ENCODE measurements around the gene ZGPAT.
"Not testable (repeated sequence)": the region's sequence is repeated elsewhere in the genome, so short reads cannot be mapped to it uniquely, and the experiment has no call there.

ZGPAT gene

DNA sequence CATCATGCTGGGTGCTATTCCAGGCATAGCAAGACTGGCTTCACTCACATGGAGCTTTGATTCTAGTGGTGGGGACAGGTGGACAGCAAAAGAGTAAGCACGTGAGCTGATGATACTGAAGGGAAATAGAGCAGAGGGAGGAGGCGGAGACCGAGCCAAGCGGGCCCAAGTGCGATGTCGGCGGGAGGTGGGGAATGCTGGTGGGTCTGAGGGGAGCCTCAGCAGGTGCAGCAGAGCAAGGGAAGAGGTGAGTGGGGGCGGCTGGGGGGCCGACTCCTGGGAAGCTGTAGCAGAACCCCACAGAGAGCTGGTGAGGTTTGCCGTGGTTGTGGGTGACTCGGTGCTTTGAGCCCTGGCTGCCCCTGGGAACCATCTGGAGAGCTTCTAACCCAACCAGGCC lies 39.5 kb upstream of the ZGPAT start:
- TF ChIP-seq, protein P1, sequence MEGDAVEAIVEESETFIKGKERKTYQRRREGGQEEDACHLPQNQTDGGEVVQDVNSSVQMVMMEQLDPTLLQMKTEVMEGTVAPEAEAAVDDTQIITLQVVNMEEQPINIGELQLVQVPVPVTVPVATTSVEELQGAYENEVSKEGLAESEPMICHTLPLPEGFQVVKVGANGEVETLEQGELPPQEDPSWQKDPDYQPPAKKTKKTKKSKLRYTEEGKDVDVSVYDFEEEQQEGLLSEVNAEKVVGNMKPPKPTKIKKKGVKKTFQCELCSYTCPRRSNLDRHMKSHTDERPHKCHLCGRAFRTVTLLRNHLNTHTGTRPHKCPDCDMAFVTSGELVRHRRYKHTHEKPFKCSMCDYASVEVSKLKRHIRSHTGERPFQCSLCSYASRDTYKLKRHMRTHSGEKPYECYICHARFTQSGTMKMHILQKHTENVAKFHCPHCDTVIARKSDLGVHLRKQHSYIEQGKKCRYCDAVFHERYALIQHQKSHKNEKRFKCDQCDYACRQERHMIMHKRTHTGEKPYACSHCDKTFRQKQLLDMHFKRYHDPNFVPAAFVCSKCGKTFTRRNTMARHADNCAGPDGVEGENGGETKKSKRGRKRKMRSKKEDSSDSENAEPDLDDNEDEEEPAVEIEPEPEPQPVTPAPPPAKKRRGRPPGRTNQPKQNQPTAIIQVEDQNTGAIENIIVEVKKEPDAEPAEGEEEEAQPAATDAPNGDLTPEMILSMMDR (IDR thresholded peaks at IDR 0.05) = no peak
- no peak for TF ChIP-seq ZFX (IDR thresholded peaks at IDR 0.05; ENCODE audit: borderline replicate concordance)
- no peak overlapping the region for H3K27ac ChIP-seq

DNA sequence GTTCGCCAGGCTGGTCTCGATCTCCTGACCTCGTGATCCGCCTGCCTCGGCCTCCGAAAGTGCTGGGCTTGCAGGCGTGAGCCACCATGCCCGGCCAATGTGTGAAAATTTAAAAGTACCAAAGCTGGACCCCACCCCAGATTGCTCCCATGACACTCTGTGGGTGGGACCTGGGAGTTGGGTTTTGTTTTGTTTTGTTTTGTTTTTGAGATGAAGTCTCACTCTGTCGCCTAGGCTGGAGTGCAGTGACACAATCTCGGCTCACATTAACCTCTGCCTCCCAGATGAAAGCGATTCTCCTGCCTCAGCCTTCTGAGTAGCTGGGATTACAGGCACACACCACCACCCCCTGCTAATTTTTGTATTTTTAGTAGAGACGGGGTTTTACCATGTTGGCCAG lies 36.1 kb upstream of the ZGPAT start:
- H3K27ac ChIP-seq = not testable (repeated sequence)

DNA sequence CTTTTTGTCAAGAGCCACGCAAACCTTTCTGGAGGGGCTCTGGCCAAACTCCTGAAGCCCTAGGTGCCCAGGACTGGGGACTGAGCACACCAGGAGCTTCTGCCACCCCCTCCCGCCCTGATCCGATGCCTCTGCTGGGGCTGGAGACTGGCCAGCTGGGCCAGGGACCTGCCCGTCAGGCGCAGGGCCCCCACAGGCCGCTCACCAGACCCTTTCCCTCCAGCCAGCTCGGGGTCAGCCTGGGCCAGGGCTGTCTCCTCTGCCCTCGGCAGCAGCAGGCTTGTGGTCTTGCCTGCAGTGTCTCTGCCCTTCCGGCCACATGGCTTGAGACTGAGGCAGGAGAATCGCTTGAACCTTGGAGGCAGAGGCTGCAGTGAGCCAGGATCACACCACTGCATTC lies 35.2 kb upstream of the ZGPAT start:
- no peak for TF ChIP-seq ZFX (IDR thresholded peaks at IDR 0.05; ENCODE audit: borderline replicate concordance)
- TF ChIP-seq, protein P1 (IDR thresholded peaks at IDR 0.05) = no peak
- H3K27ac ChIP-seq = no peak overlapping the region

DNA sequence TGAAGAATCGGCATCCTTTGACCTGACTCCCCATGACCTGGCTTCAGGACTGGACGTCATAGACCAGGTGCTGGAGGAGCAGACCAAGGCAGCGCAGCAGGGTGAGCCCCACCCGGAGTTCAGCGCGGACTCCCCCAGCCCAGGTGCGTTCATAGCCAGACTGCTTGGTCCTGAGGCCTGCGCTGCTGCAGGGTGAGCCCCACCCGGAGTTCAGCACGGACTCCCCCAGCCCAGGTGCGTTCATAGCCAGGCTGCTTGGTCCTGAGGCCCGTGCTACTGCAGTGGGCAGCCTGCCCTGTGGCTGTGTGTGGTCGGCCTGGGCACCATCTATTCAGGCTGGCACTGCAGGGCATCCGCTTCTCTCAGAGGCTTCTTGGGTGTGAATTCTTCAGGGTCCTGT lies 33.9 kb upstream of the ZGPAT start:
- no peak overlapping the region for H3K27ac ChIP-seq
- TF ChIP-seq, protein P1 (IDR thresholded peaks at IDR 0.05) = no peak
- no peak for TF ChIP-seq ZFX (IDR thresholded peaks at IDR 0.05; ENCODE audit: borderline replicate concordance)

DNA sequence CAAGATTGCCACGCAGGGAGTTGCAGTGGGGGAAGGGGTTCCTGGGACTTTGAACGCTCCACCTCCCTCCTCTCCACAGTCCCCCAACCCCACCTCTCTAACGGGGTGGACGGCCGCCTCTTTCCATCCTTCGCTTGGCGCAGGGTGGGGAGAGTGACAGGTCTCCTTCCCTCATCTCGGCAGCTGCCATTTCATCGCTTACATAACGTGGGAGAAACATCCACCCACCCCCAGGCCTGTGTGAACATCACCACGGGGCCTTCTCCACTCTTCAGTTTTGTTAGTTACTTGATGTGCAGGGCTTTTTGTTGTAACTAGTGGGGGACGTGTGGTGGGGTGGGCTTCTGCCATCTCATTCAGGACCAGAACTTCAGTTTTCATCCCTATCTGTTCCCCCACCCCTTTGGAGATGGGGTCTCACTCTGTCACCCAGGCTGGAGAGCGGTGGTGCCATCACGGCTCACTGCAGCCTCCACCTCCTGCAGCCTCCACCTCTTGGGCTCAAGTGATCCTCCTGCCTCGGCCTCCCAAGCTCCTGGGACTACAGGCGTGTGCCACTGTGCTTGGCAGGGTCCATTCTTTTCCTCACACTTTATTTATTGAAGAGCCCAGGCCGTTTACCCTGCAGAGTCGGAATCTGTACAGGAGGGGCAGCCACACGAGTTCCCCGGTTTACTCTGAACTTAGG lies 32.0 kb upstream of the ZGPAT start:
- H3K27ac ChIP-seq = no peak overlapping the region
- no peak for TF ChIP-seq ZFX (IDR thresholded peaks at IDR 0.05; ENCODE audit: borderline replicate concordance)
- TF ChIP-seq, protein P1 (IDR thresholded peaks at IDR 0.05) = no peak

DNA sequence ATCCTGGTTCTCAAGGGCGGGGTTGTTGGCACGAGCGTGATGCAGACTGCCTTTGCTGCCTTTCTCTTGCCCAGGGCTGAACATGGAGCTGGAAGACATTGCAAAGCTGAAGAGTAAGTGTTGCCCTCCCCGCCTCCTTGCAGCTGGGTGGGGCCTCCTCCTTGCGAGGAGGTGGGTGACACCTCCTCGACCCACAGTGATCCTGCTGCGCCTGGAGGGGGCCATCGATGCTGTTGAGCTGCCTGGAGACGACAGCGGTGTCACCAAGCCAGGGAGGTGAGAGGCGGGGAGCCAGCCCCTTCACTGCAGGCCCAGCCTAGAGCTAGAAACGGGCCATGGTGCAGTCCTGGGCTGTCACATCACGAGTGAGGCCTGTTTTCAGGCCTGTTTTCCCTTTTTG lies 29.8 kb upstream of the ZGPAT start:
- no peak overlapping the region for H3K27ac ChIP-seq
- TF ChIP-seq, protein P1 (IDR thresholded peaks at IDR 0.05) = no peak
- TF ChIP-seq ZFX (IDR thresholded peaks at IDR 0.05; ENCODE audit: borderline replicate concordance) = no peak

DNA sequence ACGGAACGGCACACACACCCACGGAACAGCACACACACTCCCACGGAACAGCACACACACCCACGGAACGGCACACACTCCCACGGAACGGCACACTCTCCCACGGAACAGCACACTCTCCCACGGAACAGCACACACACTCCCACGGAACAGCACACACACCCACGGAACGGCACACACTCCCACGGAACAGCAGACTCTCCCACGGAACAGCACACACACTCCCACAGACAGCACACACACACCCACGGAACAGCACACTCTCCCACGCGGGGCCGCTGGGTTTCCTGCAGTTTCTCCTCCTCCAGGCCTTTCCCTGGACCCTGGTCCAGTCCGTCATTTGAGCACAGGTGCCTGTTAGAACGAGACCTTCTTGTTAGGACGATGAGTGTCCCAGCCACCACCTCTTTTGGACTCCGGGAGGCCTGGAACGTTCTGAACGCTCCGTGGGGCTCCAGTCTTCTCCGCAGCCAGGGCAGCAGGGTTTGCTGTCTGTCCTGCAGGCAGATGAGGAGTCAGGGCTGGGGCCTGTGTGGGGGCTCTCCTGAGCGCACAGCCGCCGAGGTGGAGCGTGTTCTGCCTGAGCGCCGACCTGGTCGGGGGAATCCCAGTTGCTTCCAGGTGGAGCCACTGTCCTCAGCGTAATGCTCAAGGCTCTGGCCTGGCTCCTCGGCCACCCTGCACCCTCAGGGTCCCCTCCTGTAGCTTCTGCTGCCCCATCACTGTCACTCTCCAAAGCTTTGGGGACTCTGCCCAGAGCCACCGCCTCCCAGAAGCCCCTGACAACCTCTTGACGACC lies 29.0 kb upstream of the ZGPAT start:
- TF ChIP-seq ZFX (IDR thresholded peaks at IDR 0.05; ENCODE audit: borderline replicate concordance) = no peak
- TF ChIP-seq, protein P1 (IDR thresholded peaks at IDR 0.05) = no peak
- no peak overlapping the region for H3K27ac ChIP-seq
